NCI-H460 (cell line): ENCODE measurements around the gene HCAR1. TPM values are rescaled to one million over a fixed set of nuclear protein-coding genes. Genes with fewer than 3 reads are reported as not detected.
"Not testable (repeated sequence)": the region's sequence is repeated elsewhere in the genome, so short reads cannot be mapped to it uniquely, and the experiment has no call there.

ENCODE experiments used
- DNase-seq: peaks from one replicate; pipeline ENCODE4 v3.0.0-alpha.2; 2016; ENCODE audit warnings: low read depth; ENCODE audit errors: extremely low read depth
- polyA plus RNA-seq: library from polyadenylated mRNA; depleted of rRNA; stranded (reverse); fragments of >200 nt; gene quantifications from 2 replicates; pipeline ENCODE4 v1.2.3, GENCODE V29; 2014; cell fraction: nucleus; rRNA removed
- total RNA-seq: library from RNA; depleted of rRNA; stranded (reverse); fragments of >200 nt; shearing (Covaris generic); gene quantifications from 2 replicates; pipeline ENCODE4 v1.2.3, GENCODE V29; 2014; rRNA removed

Gene HCAR1, protein sequence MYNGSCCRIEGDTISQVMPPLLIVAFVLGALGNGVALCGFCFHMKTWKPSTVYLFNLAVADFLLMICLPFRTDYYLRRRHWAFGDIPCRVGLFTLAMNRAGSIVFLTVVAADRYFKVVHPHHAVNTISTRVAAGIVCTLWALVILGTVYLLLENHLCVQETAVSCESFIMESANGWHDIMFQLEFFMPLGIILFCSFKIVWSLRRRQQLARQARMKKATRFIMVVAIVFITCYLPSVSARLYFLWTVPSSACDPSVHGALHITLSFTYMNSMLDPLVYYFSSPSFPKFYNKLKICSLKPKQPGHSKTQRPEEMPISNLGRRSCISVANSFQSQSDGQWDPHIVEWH
- total RNA-seq = 0.05 TPM in 1 of 2 replicates, not detected in the other
- not detected in 2 replicates for polyA plus RNA-seq

DNA sequence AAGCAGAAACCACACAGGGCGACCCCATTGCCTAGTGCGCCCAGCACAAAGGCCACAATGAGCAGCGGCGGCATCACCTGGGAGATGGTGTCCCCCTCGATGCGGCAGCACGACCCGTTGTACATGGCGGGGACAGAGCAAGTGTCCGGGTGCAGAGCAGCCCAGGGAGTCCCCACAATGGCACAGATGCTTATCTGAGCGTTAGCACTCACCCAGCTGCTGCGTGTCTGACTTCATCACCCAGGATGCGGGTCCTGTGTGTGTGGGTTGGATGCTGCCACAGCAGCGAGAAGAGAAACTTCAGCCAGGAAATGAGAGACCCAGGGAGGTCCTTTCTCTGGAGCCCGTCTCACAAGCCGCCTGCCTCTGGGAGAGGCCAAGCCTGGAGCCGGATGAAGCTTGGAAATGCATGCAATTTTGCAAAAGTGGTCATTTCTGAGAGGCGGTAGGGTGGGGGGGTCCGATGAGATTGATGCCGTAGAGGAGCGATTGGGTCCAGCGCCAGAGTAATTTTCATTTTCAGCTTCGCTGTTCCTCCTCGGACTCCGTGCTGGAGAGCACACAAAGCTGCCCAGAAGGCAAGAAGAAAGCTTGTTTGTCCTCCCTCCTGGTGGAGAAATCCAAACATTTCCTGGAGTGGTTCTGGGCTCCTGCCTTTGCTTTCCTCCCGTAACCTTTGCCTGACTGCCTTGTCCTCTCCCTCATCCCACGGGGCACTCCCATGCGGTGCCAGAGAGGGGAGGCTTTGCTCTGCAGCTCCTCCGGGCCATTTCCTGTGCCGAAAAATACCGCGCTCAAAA is at the start of gene HCAR1:
Gene HCAR1, minus strand, starts transcription at position 630 of the 800 bp plus-strand sequence. Its CDS starts 505 bp downstream, at position 125.
- DNase-seq = no peak

DNA sequence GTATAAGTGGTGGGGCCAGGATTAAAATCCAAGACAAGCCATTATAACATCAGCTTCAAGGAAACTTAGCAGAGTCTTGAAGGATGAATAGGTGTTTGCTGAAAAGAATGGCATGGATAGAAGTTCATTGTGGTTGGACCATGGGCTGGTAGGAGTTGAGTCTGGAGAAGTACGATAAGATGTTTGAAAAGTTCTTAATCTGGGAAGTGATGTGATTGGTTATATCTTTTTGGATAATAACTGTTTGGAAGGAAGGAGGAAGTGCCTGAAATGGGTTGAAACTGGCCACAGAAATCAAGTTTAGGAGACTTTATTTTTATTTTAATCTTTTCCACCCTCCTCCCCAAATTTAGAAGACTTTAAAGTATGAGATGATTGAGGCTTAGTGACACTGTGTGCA is 26.9 kb upstream of the HCAR1 start:
- no peak for DNase-seq

DNA sequence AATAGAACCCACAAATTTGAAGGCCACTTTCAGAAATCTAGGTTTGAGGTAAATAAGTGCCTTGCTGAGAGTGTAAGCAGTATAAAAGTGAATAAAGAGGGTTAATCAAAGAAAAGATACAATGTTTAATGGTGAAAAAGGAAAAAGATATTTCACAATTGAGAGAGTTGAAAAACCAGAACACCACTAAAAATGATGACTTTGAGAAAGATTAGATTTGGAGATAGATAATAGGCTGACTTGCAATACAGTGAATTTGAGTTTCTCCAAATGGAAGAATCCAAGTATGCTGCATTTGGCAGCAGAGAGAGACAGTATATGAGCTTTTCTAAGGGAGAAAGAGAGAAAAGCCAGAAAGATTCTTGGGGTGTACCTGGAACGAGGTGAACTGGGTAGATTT is 24.1 kb upstream of the HCAR1 start:
- DNase-seq = no peak

DNA sequence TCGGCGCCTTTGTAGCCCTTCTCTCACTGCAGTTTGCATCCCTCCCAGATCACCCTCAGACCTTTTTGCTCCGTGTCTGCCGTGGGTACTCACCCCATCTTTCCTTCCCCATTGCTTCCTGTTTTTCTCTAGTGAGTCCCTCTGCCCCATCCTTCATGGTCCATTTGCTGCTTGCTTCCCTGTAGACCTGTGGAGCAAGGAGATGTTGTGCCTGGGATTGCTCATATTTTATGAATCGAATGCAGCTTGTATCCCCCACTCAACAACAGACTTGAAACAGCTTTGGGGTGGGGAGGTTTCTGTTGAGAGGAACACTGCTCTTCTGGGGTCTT is 22.6 kb upstream of the HCAR1 start:
- no peak for DNase-seq

DNA sequence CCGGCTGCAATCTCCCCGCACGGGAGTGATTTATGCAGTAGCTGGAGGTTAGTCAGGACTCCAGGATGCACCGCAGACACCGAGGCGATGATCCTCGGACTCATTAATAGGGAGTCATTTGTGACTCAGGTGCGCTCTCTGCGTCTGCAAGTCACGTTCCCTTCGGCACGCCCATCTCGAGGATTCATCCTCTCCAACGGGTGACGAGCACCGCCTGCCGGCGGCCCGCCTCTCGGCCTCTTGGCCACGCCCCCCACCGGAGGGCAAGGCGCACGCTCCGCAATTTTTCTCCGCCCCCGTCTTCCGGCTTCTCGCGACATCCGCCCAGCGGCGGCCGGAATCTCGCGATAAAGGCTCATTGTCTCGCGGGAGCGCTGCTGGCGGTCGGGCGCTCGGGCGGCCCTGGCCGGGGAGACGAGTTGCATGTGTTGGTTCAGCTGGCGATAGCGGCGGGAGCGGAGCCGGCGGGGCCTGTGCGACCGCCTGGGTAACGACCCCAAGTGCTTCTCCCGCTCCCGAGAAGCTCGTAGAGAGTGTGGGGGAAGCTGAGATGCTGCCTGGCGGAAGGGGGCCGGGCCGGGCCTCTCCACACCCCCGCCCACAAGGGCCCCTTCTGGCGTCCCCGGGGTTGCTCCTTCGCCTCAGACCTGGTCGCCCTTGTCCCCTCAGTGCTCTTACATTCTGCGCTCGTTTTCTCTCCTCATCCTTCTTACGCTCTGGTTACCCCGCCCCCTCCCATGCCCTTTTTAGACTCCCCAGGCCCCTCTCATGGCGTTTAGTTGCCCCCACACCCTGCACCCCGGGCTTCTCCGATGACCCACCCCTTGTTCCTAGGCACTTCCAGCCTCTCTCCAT is 22.0 kb upstream of the HCAR1 start, which contains the start of gene DENR:
Gene DENR, plus strand, starts transcription at position 361 of the 855 bp plus-strand sequence. CDS start 878 bp downstream, outside the sequence.
- DNase-seq = peak; percentile 97

DNA sequence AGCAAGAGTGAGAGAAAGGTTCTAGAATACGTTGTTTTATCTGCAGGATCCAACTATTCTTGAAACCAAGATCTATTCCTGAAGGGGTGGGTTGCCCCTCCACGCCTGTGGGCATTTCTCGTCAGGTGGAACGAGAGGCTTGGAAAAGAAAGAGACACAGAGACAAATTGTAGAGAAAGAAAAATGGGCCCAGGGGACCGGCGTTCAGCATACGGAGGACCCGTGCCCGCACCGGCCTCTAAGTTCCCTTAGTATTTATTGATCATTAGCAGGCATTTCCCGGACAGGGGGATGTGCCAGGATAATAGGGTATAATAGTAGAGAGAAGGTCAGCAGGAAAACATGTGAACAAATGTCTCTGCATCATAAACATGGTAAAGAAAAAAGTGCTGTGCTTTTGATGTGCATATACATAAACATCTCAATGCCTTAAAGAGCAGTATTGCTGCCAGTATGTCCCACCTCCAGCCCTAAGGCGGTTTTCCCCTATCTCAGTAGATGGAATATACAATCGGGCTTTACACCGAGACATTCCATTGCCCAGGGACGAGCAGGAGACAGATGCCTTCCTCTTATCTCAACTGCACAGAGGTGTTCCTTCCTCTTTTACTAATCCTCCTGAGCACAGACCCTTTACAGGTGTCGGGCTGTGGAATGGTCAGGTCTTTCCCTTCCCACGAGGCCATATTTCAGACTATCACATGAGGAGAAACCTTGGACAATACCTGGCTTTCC is 20.3 kb upstream of the HCAR1 start:
- not testable (repeated sequence) for DNase-seq

DNA sequence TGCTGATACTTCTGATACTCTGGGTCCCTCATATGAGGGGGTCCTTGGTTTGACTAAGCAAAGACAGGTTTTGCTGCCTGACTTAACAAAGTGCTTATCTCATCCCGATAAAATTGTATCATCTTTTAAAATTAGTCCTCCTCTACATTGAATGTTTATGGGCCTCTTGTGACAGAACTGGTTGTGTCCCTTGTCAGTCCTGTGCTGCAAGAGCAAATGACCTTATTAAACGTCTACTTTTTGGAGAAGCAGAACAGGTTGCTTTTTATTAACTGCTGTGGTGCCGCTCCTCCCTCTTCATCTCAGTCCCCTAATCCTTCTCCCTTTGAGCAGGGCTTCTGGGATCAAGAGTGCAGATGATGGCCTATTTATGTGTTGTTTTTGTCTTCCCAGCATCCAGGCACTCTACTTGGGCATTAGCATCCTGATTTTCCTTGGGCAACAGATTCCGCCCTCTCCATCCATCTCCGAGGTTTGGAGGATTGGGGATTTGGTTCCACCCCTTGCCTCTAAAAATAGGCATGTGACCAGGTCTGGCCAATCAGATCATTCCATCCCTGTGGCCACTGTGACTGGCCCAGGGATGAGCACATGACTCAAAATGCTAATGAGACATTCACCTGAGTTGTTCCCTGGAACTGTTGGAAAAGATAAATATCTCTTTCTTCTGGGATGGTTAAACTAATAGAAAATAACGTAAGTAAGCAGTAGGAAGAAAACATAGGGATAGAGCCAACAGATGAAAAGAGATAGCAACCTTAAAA is 19.1 kb upstream of the HCAR1 start:
- no peak for DNase-seq

DNA sequence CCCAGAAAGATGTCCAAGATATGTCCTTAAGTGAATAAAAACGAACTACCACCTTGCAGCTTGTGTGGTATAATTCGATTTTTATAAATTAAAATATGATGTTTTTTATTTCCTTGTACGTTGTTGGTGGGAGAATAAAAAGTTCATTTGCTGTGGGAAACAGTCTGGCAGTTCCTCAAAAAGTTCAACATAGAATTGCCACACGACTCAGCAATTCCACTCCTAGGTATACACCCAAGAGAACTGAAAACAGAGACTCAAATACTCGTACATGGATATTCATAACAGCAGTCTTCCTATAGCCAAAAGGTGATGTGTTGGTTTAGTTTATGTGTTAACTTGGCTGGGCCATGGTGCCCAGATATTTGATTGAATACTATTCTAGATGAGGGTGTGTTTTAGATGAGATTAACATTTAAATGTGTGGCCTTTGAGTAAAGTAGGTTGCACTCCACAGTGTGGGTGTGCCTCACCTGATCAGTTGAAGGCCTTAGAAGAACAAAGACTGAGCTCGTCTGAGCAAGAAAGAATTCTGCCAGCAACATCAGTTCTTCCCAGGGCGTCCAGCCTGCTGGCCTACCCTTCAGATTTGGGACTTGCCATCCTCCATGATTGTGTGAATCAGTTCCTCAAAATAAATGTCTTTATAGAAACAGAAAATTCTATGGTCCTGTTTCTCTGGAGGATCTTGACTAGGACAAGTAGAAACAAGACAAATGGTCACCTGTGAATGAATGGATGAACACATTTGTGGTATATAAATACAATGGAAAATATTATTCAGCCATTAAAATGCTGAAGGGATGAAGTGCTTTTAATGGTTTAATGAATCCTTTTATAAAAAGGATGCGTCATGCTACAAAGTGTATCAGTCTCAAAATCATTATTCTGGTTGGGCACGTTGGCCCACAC is 16.8 kb upstream of the HCAR1 start:
- DNase-seq = no peak

DNA sequence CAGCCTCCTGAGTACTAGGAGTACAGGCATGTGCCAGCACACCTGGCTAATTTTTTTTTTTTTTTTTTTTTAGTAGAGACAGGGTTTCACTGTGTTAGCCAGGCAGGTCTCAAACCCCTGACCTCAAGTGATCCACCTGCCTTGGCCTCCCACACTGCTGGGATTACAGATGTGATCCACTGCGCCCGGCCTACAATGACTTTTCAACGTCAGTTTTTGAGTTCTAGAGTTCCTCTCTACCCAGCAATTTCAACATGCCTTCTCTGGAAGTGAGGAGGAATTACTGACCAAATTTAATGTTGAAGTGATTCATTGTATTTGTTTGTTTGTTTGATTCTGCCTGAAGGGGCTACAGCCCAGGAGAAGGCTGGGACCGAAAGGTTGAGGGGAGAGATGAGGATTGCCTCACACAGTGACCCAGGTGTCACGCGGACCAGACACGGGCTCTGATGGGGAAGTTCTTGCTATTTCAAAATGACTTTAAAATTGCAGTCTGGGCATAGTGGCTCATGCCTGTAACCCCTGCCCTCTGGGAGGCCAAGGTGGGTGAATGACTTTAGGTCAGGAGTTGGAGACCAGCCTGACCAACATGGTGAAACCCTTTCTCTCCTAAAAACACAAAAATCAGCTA is 13.4 kb upstream of the HCAR1 start:
- no peak for DNase-seq

DNA sequence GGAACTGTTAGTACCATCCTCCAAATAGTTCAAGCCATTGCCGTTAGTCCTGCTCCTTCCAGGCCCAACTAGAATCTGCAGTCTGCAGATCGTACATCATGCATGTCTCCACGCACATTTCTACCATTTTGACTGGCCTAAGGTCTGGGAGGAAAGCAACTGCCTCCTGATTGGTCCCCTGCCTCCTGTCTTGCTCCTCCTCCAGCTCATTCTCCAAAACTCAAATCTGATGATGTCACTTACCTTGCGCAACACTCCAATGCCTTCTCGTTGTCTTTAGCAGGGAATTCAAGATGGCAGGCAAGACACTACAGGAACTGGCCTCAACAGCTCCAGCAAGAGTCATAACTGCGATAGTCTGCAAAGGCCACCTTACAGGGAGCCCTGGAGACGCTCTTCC is 9.7 kb upstream of the HCAR1 start:
- no peak for DNase-seq

DNA sequence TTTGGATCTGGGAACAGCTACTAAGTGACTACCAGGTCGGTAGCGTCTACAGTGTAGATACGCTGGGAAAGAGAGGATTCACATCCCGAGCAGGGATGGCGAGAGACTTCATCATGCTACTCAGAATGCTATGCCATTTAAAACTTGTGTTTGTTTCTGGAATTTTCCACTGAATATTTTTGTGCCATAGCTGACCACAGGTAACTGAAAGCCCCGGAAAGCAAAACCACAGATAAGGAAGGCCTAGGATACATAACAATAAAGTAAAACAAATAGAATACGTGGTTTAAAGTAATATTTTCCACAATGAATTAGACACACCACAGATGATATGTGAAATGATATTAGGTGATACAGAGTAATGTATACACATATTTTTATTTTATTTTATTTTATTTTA is 7.9 kb upstream of the HCAR1 start:
- no peak for DNase-seq

DNA sequence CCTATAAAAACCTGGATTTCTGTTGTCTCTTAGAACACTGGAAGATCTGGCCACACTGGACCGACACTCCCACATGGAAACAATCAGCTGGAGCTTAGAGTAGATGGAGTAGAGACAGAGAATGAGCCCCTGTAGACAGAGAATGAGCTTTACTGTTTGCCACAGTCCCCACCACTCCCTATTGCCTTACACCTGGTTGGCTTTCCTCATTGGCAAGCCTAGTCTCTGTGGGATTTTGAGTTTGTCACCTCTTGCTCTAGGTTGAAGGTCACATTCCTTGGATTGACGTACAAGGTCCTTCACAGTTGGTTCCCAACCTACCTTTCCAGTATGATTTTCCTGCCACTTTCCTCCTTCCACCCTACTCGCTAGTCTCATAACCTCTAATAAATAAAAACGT is 2.0 kb upstream of the HCAR1 start:
- no peak for DNase-seq

DNA sequence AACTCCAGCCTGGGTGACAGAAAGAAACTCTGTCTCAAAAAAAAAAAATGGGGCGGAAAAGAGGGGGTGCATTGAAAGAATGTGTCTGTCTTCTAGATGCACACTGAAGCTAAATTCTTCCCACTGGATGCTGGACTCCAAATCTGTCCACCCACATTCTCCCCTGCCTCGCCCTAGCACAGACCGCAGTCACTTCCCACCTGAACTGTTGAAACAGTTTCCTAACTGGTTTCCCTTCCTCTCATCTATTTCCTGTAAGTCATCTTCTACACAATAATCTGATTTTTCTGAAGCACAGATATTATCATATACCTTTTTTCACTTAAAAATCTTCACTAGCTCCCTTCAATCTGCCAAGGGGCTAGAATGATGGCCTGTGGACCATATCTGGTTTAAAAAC is 1.5 kb upstream of the HCAR1 start:
- no peak for DNase-seq

DNA sequence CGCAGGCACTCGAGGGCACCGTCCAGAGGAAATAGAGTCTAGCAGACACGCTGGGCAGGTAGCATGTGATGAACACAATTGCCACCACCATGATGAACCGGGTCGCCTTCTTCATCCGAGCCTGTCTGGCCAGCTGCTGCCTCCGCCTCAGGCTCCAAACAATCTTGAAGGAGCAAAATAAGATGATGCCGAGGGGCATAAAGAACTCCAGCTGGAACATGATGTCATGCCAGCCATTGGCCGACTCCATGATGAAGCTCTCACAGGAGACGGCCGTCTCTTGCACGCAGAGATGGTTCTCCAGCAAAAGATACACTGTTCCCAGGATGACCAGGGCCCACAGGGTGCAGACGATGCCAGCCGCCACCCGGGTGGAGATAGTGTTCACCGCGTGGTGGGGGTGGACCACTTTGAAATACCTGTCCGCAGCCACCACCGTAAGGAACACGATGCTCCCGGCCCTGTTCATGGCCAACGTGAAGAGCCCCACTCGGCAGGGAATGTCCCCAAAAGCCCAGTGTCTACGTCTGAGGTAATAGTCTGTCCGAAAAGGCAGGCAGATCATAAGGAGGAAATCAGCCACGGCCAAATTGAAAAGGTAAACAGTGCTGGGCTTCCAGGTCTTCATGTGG is 945 bp downstream of the HCAR1 start:
- DNase-seq = no peak

DNA sequence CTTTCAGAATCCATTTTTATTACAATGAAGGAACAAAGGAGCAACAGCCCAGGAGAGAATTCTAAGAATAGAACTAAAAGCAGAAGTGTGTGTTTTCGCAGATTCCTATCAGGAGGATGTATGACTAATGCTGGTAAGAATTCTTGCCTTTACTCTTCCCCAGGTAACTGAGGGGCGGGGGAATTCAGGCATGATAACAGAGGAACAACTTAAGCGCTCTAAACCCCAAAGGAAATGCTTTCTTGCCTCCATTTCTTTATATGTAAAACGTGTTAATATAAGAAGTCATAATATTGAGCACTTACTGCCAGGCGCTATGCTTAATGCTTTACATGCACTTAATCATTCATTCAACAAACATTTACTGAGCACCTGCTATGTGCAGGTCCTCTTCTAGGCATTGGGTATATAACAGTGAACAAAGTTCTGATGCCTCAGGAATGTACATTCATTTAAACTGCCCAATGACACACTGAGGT is 4.5 kb downstream of the HCAR1 start:
- DNase-seq = no peak

DNA sequence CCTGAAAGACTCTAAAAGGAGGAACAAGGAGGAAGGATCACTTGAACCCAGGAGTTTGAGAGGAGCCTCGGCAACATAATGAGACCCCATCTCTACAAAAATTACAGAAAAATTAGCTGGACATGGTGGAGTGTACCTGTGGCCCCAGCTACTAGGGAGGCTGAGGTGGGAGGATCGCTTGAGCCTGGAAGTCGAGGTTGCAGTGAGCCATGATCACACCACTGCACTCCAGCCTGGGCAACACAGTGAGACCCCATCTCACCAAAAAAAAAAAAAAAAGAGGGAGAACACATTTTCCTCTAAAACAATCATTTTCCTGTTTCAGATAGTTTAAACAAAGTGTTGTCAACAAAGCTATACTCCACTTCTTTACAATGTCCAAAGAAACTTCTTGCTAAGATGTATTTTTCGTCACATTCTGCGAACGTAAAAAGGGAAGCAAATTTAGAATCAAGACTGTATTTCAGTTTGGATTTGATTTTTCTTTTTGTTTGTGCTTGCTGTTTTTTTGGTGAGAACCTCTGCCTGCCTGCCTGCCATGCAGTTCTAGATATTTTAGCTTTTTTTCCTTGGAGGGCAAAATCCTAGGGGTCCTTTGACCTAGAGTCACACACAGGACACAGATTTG is 5.1 kb downstream of the HCAR1 start:
- DNase-seq = no peak
